ENCODE results near the gene KCTD18.

The KCTD18 gene

GRCh38 chr2:200525882-200526651, 16.2 kb upstream of the KCTD18 start, which contains the start of gene SGO2:
Gene SGO2, plus strand, starts transcription at chr2:200526207. Its CDS starts 6,769 bp downstream, at chr2:200532976.
- peak; percentile 13; the same call in 1 of the 2 replicates for TF ChIP-seq CTCF (conservative IDR thresholded peaks at IDR 0.05; ENCODE audit: low read length)
- DNase-seq (ENCODE audit: low read depth) = peak; percentile 90
- H3K4me3 ChIP-seq (ENCODE audit: low read length) = peak within 1 kb of the TSS; percentile 92

GRCh38 chr2:200525551-200525881, 15.6 kb upstream of the KCTD18 start:
- no peak for DNase-seq (ENCODE audit: low read depth)
- peak overlapping the region; percentile 92 for H3K4me3 ChIP-seq (ENCODE audit: low read length)
- no peak for TF ChIP-seq CTCF (conservative IDR thresholded peaks at IDR 0.05; ENCODE audit: low read length)

- DNase-seq (ENCODE audit: low read depth) = peak; percentile 10
- TF ChIP-seq CTCF (conservative IDR thresholded peaks at IDR 0.05; ENCODE audit: low read length) = no peak
- no peak overlapping the region for H3K4me3 ChIP-seq (ENCODE audit: low read length)
Observed at GRCh38 chr2:200525066-200525465, 15.2 kb upstream of the KCTD18 start.

GRCh38 chr2:200523604-200524003, 13.7 kb upstream of the KCTD18 start:
- no peak for DNase-seq (ENCODE audit: low read depth)
- TF ChIP-seq CTCF (conservative IDR thresholded peaks at IDR 0.05; ENCODE audit: low read length) = no peak
- no peak overlapping the region for H3K4me3 ChIP-seq (ENCODE audit: low read length)

GRCh38 chr2:200523158-200523557, 13.3 kb upstream of the KCTD18 start:
- no peak overlapping the region for H3K4me3 ChIP-seq (ENCODE audit: low read length)
- DNase-seq (ENCODE audit: low read depth) = no peak
- no peak for TF ChIP-seq CTCF (conservative IDR thresholded peaks at IDR 0.05; ENCODE audit: low read length)

GRCh38 chr2:200515155-200515554, 5.3 kb upstream of the KCTD18 start:
- TF ChIP-seq CTCF (conservative IDR thresholded peaks at IDR 0.05; ENCODE audit: low read length) = no peak
- no peak for DNase-seq (ENCODE audit: low read depth)

GRCh38 chr2:200509235-200509611, 645 bp downstream of the KCTD18 start:
- DNase-seq (ENCODE audit: low read depth) = peak; percentile 21
- no peak for TF ChIP-seq CTCF (conservative IDR thresholded peaks at IDR 0.05; ENCODE audit: low read length)
- peak overlapping the region; percentile 84 for H3K4me3 ChIP-seq (ENCODE audit: low read length)

More at GRCh38 chr2:200515155-200515554, 5.3 kb upstream of the KCTD18 start:
- no peak overlapping the region for H3K4me3 ChIP-seq (ENCODE audit: low read length)

All from AG10803 (cell line).